ENCODE results near the gene CRIM1. TPM values are rescaled to one million over a fixed set of nuclear protein-coding genes. Genes with fewer than 3 reads are reported as not detected.

Gene CRIM1
- total and polyA plus RNA-seq, 2 of the 8 experiments (the other 6 are each of a cell fraction or from before 2014, with no cell fraction given) = 9.4 to 28.4 TPM

GRCh38 chr2:36330473-36331395 is 24.8 kb upstream of the CRIM1 start:
- CTCF ChIA-PET (ENCODE audit: partially characterized antibody) = interaction anchor here (1.5 kb wide), 1 partner anchor 176 kb away, joined by 3 read pairs; no protein-coding TSS in a partner anchor
- no peak for TF ChIP-seq KDM5A (IDR thresholded peaks at IDR 0.05; ENCODE audit: low read length)
- no peak for TF ChIP-seq MAFK (IDR thresholded peaks at IDR 0.05; ENCODE audit: low read depth, low read length)
- TF ChIP-seq ATF2 (IDR thresholded peaks at IDR 0.05; ENCODE audit: low read length) = no peak
- no peak for TF ChIP-seq FOSL1 (IDR thresholded peaks at IDR 0.05; ENCODE audit: insufficient read depth, low read depth, low read length)
- no peak for TF ChIP-seq RXRA (IDR thresholded peaks at IDR 0.05; ENCODE audit: insufficient read depth, low read depth, low read length)
- no peak for TF ChIP-seq PHF8 (conservative IDR thresholded peaks at IDR 0.05; ENCODE audit: low read depth, low read length)
- no peak for TF ChIP-seq RNF2 (IDR thresholded peaks at IDR 0.05; ENCODE audit: borderline replicate concordance, low read depth, low read length, missing control alignments, poor library complexity, severe bottlenecking)
- TF ChIP-seq RBBP5 (IDR thresholded peaks at IDR 0.05; ENCODE audit: borderline replicate concordance, low read depth, low read length) = no peak
- no peak for TF ChIP-seq EGR1 (IDR thresholded peaks at IDR 0.05; ENCODE audit: borderline replicate concordance, low read depth, low read length)

More at GRCh38 chr2:36330473-36331395, 24.8 kb upstream of the CRIM1 start:
- H2AFZ ChIP-seq (ENCODE audit: low read length) = 0 out of 2 replicates have a peak overlapping the region, but pooled peaks have one; percentile 56
- H3K4me2 ChIP-seq (ENCODE audit: insufficient read depth in 1 of 2, low read depth in 2 of 2, low read length in 2 of 2) = no peak overlapping the region
- H4K8ac ChIP-seq (ENCODE audit: extremely low read depth, insufficient read depth, low read length) = no peak overlapping the region
- no peak overlapping the region for H3K56ac ChIP-seq (replicated peaks; ENCODE audit: insufficient read length, low read depth, low read length)
- H3K36me3 ChIP-seq (ENCODE audit: control insufficient read depth in 2 of 4, insufficient read depth in 4 of 4, low read length in 3 of 4) = no peaks in the 10 kb centered on the region
- no peak overlapping the region for H4K5ac ChIP-seq (ENCODE audit: insufficient read length, low read depth, low read length)
- no peak overlapping the region for H3K23ac ChIP-seq (ENCODE audit: insufficient read length)
- 0 out of 2 replicates have a peak overlapping the region, but pooled peaks have one; percentile 4 for H2BK12ac ChIP-seq (ENCODE audit: low read depth, low read length)
- H2BK15ac ChIP-seq (ENCODE audit: low read length) = 0 out of 2 replicates have a peak overlapping the region, but pooled peaks have one; percentile 53
- H3K23me2 ChIP-seq (ENCODE audit: low read depth, low read length) = no peaks in the 10 kb centered on the region; the same call in 1 of the 2 replicates
- H2AK5ac ChIP-seq (ENCODE audit: low read depth, low read length) = no peak overlapping the region
- H3K4me3 ChIP-seq (ENCODE audit: extremely low read depth in 1 of 4, insufficient read depth in 2 of 4, low read depth in 3 of 4, low read length in 4 of 4) = no peak overlapping the region
- H2BK20ac ChIP-seq (ENCODE audit: low read length) = no peak overlapping the region; the same call in 1 of the 2 replicates
- H3K4me1 ChIP-seq (replicated peaks in 1 of 4; ENCODE audit: control insufficient read depth in 3 of 4, insufficient read depth in 4 of 4, low read length in 3 of 4) = peaks cover 0 to 3% (median 0%) of the 10 kb centered on the region in 4 experiments; a peak in 2 of 7 replicates
- DNase-seq (ENCODE audit: low read depth in 1 of 2, low spot score in 2 of 2) = no peak
- H3K27me3 ChIP-seq (replicated peaks in 1 of 4; ENCODE audit: control insufficient read depth in 3 of 4, extremely low read depth in 1 of 4, insufficient read depth in 3 of 4, low read length in 3 of 4) = peaks cover 0 to 1% (median 0%) of the 10 kb centered on the region in 4 experiments; a peak in 1 of 7 replicates
- H3K4ac ChIP-seq (replicated peaks; ENCODE audit: insufficient read length, low read depth, low read length) = no peak overlapping the region
- POLR2A ChIA-PET (ENCODE audit: partially characterized antibody) = no interaction called here
- no peak overlapping the region for H3K27ac ChIP-seq (ENCODE audit: low read depth, low read length)
- no peak for FAIRE-seq
- WGBS, 2 experiments (ENCODE audit: extremely low coverage in 1 of 2, insufficient coverage in 1 of 2, insufficient read length in 1 of 2, insufficient replicate concordance in 2 of 2, low coverage in 1 of 2, low lambda C conversion rate in 2 of 2, missing lambda C conversion rate in 1 of 2) = 86% methylated on average over 3 of the region's 3 CpGs; no CpG with 5 or more reads in 1 of the 2 experiments
- H4K91ac ChIP-seq (replicated peaks; ENCODE audit: insufficient read length, low read length) = no peak overlapping the region
- no peak overlapping the region for H2BK5ac ChIP-seq (ENCODE audit: low read depth, low read length)
- no peaks in the 10 kb centered on the region for H3K79me2 ChIP-seq (ENCODE audit: control insufficient read depth in 1 of 2, insufficient read depth in 2 of 2, low read length in 2 of 2)
- no peak overlapping the region for H3K14ac ChIP-seq (ENCODE audit: insufficient read length)
- H3K79me1 ChIP-seq (ENCODE audit: low read depth, low read length) = no peaks in the 10 kb centered on the region
- no peak overlapping the region for H2BK120ac ChIP-seq (replicated peaks; ENCODE audit: low read depth, low read length)
- H3K9me3 ChIP-seq (ENCODE audit: insufficient read depth in 2 of 2, low read depth in 1 of 2, low read length in 1 of 2) = no peaks in the 10 kb centered on the region
- H4K20me1 ChIP-seq (replicated peaks in 1 of 2; ENCODE audit: control insufficient read depth in 1 of 2, insufficient read depth in 2 of 2, low read length in 2 of 2) = no peaks in the 10 kb centered on the region
- no peak overlapping the region for H3K18ac ChIP-seq (ENCODE audit: extremely low read depth, low read length)
- no peak overlapping the region for H3K9ac ChIP-seq (replicated peaks in 1 of 4; ENCODE audit: extremely low read depth in 1 of 4, low read depth in 3 of 4, low read length in 3 of 4)
